ENCODE measurements around the gene ACTL10.
"Not testable (repeated sequence)": the region's sequence is repeated elsewhere in the genome, so short reads cannot be mapped to it uniquely, and the experiment has no call there.

ACTL10 gene

DNA sequence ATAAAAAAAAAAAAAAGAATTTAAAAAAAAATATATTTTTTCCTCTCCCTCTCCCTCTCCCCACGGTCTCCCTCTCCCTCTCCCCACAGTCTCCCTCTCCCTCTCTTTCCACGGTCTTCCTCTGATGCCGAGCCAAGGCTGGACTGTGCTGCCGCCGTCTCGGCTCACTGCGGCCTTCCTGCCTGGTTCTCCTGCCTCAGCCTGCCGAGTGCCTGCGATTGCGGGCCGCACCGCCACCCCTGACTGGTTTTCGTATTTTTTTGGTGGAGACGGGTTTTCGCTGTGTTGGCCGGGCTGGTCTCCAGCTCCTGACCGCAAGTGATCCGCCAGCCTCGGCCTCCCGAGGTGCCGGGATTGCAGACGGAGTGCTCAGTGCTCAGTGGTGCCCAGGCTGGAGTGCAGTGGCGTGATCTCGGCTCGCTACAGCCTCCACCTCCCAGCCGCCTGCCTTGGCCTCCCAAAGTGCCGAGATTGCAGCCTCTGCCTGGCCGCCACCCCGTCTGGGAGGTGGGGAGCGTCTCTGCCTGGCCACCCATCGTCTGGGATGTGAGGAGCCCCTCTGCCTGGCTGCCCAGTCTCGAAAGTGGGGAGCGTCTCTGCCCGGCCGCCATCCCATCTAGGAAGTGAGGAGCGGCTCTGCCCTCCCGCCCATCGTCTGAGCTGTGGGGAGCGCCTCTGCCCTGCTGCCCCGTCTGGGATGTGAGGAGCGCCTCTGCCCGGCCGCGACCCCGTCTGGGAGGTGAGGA lies 34.1 kb downstream of the ACTL10 start:
- DNase-seq: not testable (repeated sequence)

DNA sequence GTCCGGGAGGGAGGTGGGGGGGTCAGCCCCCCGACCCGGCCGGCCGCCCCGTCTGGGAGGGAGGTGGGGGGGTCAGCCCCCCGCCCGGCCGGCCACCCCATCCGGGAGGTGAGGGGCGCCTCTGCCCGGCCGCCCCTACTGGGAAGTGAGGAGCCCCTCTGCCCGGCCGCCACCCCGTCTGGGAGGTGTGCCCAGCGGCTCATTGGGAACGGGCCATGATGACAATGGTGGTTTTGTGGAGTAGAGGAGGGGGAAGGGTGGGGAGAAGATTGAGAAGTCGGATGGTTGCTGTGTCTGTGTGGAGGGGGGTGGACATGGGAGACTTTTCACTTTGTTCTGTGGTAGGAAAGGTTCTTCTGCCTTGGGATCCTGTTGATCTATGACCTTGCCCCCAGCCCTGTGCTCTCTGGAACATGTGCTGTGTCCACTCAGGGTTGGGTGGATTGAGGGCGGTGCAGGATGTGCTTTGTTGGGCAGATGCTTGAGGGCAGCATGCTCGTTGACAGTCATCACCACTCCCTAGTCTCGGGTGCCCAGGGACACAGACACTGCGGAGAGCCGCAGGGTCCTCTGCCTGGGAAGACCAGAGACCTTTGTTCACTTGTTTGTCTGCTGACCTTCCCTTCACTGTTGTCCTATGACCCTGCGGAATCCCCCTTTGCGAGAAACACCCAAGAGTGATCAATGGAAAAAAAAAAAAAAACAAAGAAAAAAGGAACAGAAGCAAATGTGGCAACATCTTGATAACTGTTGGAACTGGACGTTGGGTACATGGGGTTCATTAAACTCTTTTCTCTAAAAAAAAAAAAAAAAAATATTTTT lies 35.1 kb downstream of the ACTL10 start:
- no peak for DNase-seq

DNA sequence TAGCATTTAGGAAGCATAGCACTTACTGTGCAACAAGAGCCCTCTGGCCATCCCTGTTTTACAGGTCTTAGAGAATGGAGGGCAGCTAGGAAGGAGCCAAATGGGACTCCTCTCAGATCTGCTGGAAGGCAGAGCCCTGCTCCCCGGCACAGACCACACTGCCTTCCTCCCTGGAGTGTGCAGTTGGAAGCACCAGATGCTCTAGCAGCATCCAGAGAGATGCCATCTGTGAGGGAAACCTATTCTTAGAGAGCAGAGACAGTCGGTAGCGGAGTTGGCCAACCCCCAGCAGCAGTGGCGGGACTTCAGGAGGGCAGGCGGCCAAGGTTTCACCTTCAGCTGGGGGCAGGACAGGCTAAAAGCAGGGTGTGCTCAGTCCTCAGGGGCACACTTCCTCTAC lies 36.1 kb downstream of the ACTL10 start:
- DNase-seq: no peak

DNA sequence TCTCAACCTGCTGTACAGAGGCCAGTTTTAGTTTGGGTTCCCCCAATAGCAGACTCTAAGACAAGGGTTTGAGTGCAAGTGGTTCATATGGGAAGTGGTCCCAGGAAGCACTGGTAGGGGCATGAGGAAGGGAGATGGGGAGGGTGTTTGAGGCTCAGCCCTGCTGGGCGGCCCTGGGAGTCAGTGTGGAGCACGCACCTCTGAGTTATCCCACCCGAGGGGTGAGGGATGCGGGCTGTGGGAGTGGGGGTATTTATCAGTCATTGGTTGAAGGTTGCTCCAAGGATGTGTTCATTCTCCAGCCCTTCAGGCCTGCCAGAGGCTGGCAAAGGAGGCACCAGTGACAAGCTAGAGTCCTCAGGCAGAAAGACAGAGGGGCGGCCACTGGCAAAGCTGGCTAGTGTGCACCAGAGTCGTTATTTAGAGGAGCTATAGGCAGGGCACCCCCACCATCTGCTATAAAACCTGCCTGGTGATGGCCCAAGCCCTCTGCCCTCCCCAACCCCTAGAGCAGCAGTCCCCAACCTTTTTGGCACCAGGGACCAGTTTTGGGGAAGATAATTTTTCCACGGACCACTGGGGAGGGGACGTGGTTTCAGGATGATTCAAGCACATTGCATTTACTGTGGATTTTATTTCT lies 36.9 kb downstream of the ACTL10 start:
- DNase-seq: no peak

DNA sequence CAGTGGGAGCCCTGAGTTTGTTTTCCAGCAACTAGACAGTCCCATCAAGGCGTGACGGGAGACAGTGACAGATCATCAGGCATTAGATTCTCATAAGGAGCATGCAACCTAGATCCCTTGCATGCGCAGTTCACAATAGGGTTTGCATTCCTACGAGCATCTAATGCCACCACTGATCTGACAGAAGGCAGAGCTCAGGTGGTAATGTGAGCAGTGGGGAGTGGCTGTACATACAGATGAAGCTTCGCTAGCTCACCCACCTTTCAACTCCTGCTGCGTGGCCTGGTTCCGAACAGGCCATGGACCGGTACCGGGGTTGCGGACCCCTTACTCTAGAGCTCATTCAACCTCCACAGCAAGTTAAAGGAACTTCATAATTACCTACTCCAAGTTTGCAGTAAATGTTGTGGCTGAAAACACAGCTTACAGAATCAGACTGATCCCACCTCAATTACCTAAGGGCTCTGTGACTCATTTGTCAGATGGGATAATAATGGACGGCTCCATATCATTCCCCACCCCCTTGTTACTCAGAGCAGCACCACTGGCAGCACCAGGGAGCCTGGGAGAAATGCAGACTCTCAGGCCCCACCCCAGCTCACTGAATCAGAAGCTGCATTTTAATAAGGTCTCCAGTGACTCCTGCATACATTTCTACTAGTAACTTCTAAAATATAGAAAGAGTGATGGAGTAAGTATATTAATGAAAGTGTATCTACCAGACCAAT lies 37.6 kb downstream of the ACTL10 start:
- DNase-seq: no peak

DNA sequence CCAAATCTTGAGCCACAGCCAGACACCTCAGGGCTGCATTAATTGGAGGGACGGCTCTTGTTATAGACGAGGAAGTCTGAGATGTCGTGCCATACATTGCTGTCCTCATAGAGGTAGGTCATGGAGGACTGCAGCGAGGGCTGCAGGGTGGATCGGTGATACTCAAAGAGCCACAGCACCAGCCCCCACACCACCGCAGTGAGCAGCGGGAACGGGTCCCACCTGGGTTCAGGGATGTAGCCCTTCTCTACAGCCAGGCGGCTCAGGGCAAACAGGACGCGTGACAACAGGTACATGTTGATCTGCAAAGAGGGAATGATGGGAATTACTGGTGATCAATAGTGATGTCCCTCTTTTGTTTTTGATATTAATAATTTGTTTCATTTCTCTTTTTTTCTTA lies 40.9 kb downstream of the ACTL10 start:
- DNase-seq: no peak

DNA sequence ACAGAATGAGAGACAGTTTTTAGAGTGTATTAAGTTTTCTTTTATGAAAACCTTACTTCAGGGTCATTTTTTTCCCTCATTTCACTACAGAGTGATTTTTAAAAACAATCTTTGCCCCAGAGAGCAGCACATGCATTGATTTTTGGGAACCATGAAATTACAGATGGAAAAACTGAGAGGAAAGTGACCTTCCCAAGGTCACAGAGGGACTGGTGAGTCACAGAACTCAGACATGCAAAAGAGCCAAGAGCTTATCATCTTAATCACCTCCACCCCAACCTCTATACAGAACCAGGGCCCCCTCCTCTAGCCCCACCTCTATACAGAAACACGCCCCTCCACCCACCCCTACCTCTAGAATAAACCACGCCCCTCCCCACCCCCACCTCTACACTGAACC lies 42.7 kb downstream of the ACTL10 start:
- DNase-seq: no peak

DNA sequence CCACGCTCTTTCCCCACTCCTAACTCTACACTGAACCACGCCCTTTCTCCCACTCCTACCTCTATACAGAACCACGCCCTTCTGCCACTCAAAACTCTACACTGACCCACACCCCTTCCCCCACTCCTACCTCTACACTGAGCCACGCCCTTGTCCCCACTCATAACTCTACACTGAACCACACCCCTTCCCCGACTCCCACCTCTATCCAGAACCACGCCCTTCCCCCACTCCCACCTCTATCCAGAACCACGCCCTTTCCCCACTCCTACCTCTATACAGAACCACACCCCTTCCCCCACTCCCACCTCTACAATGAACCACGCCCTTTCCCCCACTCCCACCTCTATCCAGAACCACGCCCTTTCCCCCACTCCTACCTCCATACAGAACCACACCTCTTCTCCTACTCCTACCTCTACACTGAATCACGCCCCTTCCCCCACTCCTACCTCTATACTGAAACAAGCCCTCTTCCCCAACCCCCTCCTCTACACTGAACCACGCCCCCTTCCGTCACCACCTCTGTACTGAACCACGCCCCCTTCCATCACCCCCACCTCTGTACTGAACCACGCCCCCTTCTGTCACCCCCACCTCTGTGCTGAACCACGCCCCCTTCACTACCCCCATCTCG lies 43.3 kb downstream of the ACTL10 start:
- no peak for DNase-seq

DNA sequence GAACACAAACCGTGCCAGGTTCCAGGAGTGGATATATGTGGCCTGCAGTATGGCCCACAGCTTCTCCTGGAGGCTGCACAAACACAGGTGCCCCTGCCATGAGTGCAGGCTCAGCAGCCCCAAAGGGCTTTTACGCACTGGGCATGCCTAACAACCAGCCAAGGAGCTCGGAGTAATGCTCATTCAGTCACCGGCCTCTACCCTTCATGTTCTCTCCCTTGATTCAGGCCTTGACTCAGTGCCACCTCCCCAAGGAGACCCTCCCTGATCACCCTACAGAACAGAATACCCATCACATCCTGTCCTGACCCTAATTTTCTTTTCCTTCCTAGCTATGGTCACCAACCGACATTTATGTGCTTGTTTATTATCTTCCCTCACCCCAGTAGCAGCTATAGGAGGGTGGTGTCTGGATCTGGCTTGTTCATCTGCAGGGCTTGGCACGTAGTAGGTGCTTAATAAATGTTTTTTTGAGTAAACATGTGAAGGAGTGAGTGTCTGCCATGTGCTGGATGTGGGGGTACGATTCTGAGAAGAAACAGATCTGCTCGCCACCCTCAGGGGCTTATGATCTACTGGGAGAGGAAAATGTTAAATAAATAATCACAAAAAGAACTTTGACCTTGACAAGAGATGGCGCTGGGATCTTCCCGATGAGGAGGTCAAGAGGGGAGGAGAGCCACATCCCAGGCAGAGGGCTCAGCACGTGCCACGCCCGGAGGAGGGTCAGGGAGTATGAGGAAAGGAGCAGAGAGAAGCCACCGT lies 44.1 kb downstream of the ACTL10 start:
- no peak for DNase-seq

DNA sequence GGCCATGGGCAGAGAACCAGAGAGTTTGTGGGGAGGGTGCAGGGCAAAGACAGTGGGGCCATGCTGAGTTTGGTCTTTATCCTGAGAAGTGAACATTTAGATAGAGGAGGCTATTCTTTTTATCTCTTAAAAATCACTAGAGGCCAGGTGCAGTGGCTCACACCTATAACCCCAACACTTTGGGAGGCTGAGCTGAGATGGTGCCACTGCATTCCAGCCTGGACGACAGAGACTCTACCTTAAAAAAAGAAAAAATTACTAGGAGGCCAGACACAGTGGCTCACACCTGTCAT lies 44.6 kb downstream of the ACTL10 start:
- DNase-seq: no peak

DNA sequence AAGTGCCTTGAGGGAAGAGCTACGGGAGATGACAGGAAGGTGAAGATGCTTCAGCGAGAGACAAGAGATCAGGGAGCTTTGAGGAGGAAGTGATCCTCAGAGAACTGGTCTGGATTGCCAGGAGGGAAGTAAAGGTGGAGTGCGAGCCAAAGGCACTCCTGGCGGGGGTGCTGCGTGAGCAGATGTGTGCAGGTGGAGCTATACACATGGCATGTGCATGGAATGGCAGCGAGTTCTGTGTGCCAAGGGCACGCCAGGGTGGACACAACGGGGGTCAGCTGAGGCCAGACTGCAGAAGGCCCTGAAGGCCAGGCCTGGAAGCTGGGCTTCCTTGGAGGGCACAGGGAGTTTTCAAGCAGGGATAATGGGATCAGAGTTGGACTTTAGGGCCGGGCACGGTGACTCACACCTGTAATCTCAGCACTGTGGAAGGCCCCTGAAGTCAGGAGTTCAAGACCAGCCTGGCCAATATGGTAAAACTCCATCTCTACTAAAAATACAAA lies 47.2 kb downstream of the ACTL10 start:
- DNase-seq: no peak

DNA sequence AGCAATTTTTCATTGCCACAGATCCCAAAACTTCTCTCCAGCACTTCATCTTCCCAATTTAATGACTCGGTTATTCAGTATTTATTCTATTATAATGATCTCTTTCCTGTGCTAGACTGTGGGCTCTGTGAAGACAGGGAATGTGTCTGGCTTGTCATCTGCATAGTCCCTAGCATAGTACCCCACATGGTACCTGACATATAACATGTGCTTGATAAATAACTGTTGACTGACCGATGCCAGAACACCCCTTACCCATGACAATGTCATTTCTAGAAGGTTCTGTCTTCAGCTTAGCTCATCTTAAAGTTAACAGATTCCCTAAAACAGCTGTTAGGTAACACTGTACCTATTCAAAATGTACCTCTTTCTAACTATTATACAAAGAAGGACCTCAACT lies 49.8 kb downstream of the ACTL10 start:
- no peak for DNase-seq

All from NCI-H345 (cell line).